ENCODE data around the gene TAF9B. TPM values are rescaled to one million over a fixed set of nuclear protein-coding genes. Genes with fewer than 3 reads are reported as not detected.
A peak's percentile ranks its signal among the peaks of the same experiment; 100 is the strongest.
"Not testable (repeated sequence)": the region's sequence is repeated elsewhere in the genome, so short reads cannot be mapped to it uniquely, and the experiment has no call there.

The TAF9B gene
- polyA plus RNA-seq, 1 donor = 19.1 TPM

GRCh38 chrX:78103001-78103622 lies 36.3 kb downstream of the TAF9B start:
- H3K4me1 ChIP-seq (ENCODE audit: control insufficient read depth, insufficient read depth, low read length) = peaks cover 11% of the 10 kb centered on the region
- no CpG with 5 or more reads among the region's 23 CpGs for WGBS (ENCODE audit: insufficient coverage, low lambda C conversion rate)
- no peaks in the 10 kb centered on the region for H3K27me3 ChIP-seq (ENCODE audit: control insufficient read depth, insufficient read depth, low read length)
- DNase-seq = no peak
- H3K27ac ChIP-seq (ENCODE audit: low read length) = peak overlapping the region; percentile 98
- no peaks in the 10 kb centered on the region for H3K9me3 ChIP-seq (ENCODE audit: control insufficient read depth, low read depth, low read length)
- H3K4me3 ChIP-seq (ENCODE audit: low read length) = peak overlapping the region; percentile 54
- H3K36me3 ChIP-seq (ENCODE audit: control insufficient read depth, insufficient read depth, low read length) = peaks cover 5% of the 10 kb centered on the region

- no peaks in the 10 kb centered on the region for H3K9me3 ChIP-seq (ENCODE audit: control insufficient read depth, low read depth, low read length)
- H3K27ac ChIP-seq (ENCODE audit: low read length) = no peak overlapping the region
- H3K4me3 ChIP-seq (ENCODE audit: low read length) = no peak overlapping the region
- no CpG with 5 or more reads among the region's 1 CpG for WGBS (ENCODE audit: insufficient coverage, low lambda C conversion rate)
- H3K27me3 ChIP-seq (ENCODE audit: control insufficient read depth, insufficient read depth, low read length) = no peaks in the 10 kb centered on the region
- H3K36me3 ChIP-seq (ENCODE audit: control insufficient read depth, insufficient read depth, low read length) = peaks cover 5% of the 10 kb centered on the region
- no peak for DNase-seq
- H3K4me1 ChIP-seq (ENCODE audit: control insufficient read depth, insufficient read depth, low read length) = peaks cover 8% of the 10 kb centered on the region
Observed at GRCh38 chrX:78102091-78102490, 37.4 kb downstream of the TAF9B start.

GRCh38 chrX:78098108-78098507 lies 41.3 kb downstream of the TAF9B start:
- no peak for DNase-seq
- Histone ChIP-seq H3K27me3 (ENCODE audit: control insufficient read depth, insufficient read depth, low read length) (no peaks in the 10 kb centered on the region), H3K4me3 (ENCODE audit: low read length) (no peak overlapping the region), H3K4me1 (ENCODE audit: control insufficient read depth, insufficient read depth, low read length) (no peaks in the 10 kb centered on the region), H3K9me3 (ENCODE audit: control insufficient read depth, low read depth, low read length) (no peaks in the 10 kb centered on the region), H3K36me3 (ENCODE audit: control insufficient read depth, insufficient read depth, low read length) (no peaks in the 10 kb centered on the region), H3K27ac (ENCODE audit: low read length) (no peak overlapping the region)

GRCh38 chrX:78092296-78092695 lies 47.2 kb downstream of the TAF9B start:
- Histone ChIP-seq H3K4me3 (ENCODE audit: low read length) (no peak overlapping the region), H3K27ac (ENCODE audit: low read length) (no peak overlapping the region), H3K9me3 (ENCODE audit: control insufficient read depth, low read depth, low read length) (no peaks in the 10 kb centered on the region), H3K36me3 (ENCODE audit: control insufficient read depth, insufficient read depth, low read length) (no peaks in the 10 kb centered on the region), H3K27me3 (ENCODE audit: control insufficient read depth, insufficient read depth, low read length) (no peaks in the 10 kb centered on the region), H3K4me1 (ENCODE audit: control insufficient read depth, insufficient read depth, low read length) (no peaks in the 10 kb centered on the region)
- no CpG with 5 or more reads among the region's 2 CpGs for WGBS (ENCODE audit: insufficient coverage, low lambda C conversion rate)
- DNase-seq = peak in 1 of 2 donors; percentile 3

- not testable (repeated sequence) for H3K9me3 ChIP-seq (ENCODE audit: control insufficient read depth, low read depth, low read length); H3K4me1 ChIP-seq (ENCODE audit: control insufficient read depth, insufficient read depth, low read length); H3K27me3 ChIP-seq (ENCODE audit: control insufficient read depth, insufficient read depth, low read length); H3K4me3 ChIP-seq (ENCODE audit: low read length); DNase-seq; H3K27ac ChIP-seq (ENCODE audit: low read length); H3K36me3 ChIP-seq (ENCODE audit: control insufficient read depth, insufficient read depth, low read length)
- WGBS (ENCODE audit: insufficient coverage, low lambda C conversion rate) = 100% methylated on average over 1 of the region's 6 CpGs
Observed at GRCh38 chrX:78081413-78081812, 58.0 kb downstream of the TAF9B start.

Other genes starting within 250 kb of the TAF9B start
- 67.8 TPM for gene MAGT1, start 244.2 kb downstream of the TAF9B start, polyA plus RNA-seq
- gene COX7B, start 240.2 kb downstream of the TAF9B start, polyA plus RNA-seq = 295 TPM
- gene ATP7A, start 229.0 kb downstream of the TAF9B start, polyA plus RNA-seq = 10.0 TPM
- gene PGAM4, start 170.0 kb downstream of the TAF9B start, polyA plus RNA-seq = not detected
- gene PGK1, start 35.4 kb downstream of the TAF9B start, polyA plus RNA-seq = 276 TPM
- gene CYSLTR1, start 188.0 kb upstream of the TAF9B start, polyA plus RNA-seq = 2.1 TPM

Measured in large intestine (tissue), 3 donors.